Neutrophil (primary cell): ENCODE data around the gene ZNF780B.

ENCODE experiments used
- H3K27ac ChIP-seq: fragments of 200-600 bp; sonication (generic); 2 replicates; pipeline ENCODE4 v1.5.1; 2016; ENCODE audit warnings: mild to moderate bottlenecking, moderate library complexity
- H3K27me3 ChIP-seq: fragments of 200-600 bp; sonication (generic); 2 replicates; pipeline ENCODE4 v1.6.0; 2016; ENCODE audit warnings: mild to moderate bottlenecking
- H3K36me3 ChIP-seq: fragments of 200-600 bp; sonication (generic); 2 replicates; pipeline ENCODE4 v1.5.1; 2017
- H3K4me1 ChIP-seq, 2 experiments: fragments of 200-600 bp in 1 of 2; sonication (generic) in 1 of 2; 1 replicate in 1 of 2; 2 replicates in 1 of 2; pipeline versions ENCODE4 v1.5.1 to v1.6.1; 2013 to 2016; ENCODE audit warnings: low read depth in 1 of 2, low read length in 1 of 2, mild to moderate bottlenecking in 1 of 2, moderate library complexity in 1 of 2; ENCODE audit not compliant: control insufficient read depth in 1 of 2, insufficient read depth in 1 of 2
- H3K4me3 ChIP-seq, 2 experiments: fragments of 200-600 bp in 1 of 2; sonication (generic) in 1 of 2; 1 replicate in 1 of 2; 2 replicates in 1 of 2; pipeline ENCODE4 v1.5.1; 2013 to 2016; ENCODE audit warnings: low read depth in 1 of 2, low read length in 1 of 2, mild to moderate bottlenecking in 1 of 2, moderate library complexity in 1 of 2
- H3K9me3 ChIP-seq: fragments of 200-600 bp; sonication (generic); 2 replicates; pipeline ENCODE4 v1.5.1; 2016
- CTCF ChIP-seq: fragments of 200-600 bp; sonication (generic); IDR thresholded peaks from 2 replicates; pipeline ENCODE4 v1.5.1; 2016; ENCODE audit warnings: antibody characterized with exemption

ZNF780B gene

GRCh38 chr19:40055832-40056504, at the start of gene ZNF780B:
Gene ZNF780B (minus strand): TSS chr19:40056231. CDS start chr19:40050332, 5,899 bp downstream.
- peaks cover 25% of the 10 kb centered on the region for H3K27me3 ChIP-seq
- H3K27ac ChIP-seq: peak within 1 kb of the TSS; percentile 79
- no peaks in the 10 kb centered on the region for H3K9me3 ChIP-seq
- peak within 1 kb of the TSS; percentile 73 to 79 for H3K4me3 ChIP-seq
- no peaks in the 10 kb centered on the region for H3K36me3 ChIP-seq
- TF ChIP-seq CTCF: no peak
- H3K4me1 ChIP-seq: peaks cover 14 to 26% of the 10 kb centered on the region in 2 experiments

GRCh38 chr19:40104754-40105153, 48.7 kb upstream of the ZNF780B start:
- H3K36me3 ChIP-seq: no peaks in the 10 kb centered on the region
- TF ChIP-seq CTCF: no peak
- no peaks in the 10 kb centered on the region for H3K4me1 ChIP-seq
- peaks cover 42% of the 10 kb centered on the region for H3K27me3 ChIP-seq
- no peak overlapping the region for H3K4me3 ChIP-seq
- H3K27ac ChIP-seq: no peak overlapping the region
- H3K9me3 ChIP-seq: no peaks in the 10 kb centered on the region

GRCh38 chr19:40103600-40103999, 47.6 kb upstream of the ZNF780B start:
- no peak for TF ChIP-seq CTCF

GRCh38 chr19:40101813-40102212, 45.8 kb upstream of the ZNF780B start:
- peaks cover 59% of the 10 kb centered on the region for H3K27me3 ChIP-seq
- H3K4me1 ChIP-seq: no peaks in the 10 kb centered on the region
- H3K27ac ChIP-seq: no peak overlapping the region
- no peak for TF ChIP-seq CTCF
- no peaks in the 10 kb centered on the region for H3K36me3 ChIP-seq
- H3K9me3 ChIP-seq: no peaks in the 10 kb centered on the region
- no peak overlapping the region for H3K4me3 ChIP-seq

More at GRCh38 chr19:40103600-40103999, 47.6 kb upstream of the ZNF780B start:
- H3K36me3 ChIP-seq: no peaks in the 10 kb centered on the region
- H3K27ac ChIP-seq: no peak overlapping the region
- H3K4me3 ChIP-seq: no peak overlapping the region
- no peaks in the 10 kb centered on the region for H3K9me3 ChIP-seq
- H3K4me1 ChIP-seq: no peaks in the 10 kb centered on the region
- peaks cover 42% of the 10 kb centered on the region for H3K27me3 ChIP-seq

GRCh38 chr19:40093416-40093815, 37.4 kb upstream of the ZNF780B start:
- TF ChIP-seq CTCF: no peak
- H3K27ac ChIP-seq: no peak overlapping the region
- H3K4me3 ChIP-seq: no peak overlapping the region
- no peaks in the 10 kb centered on the region for H3K36me3 ChIP-seq
- H3K27me3 ChIP-seq: peaks cover 61% of the 10 kb centered on the region
- peaks cover 24% of the 10 kb centered on the region in 2 experiments for H3K4me1 ChIP-seq
- H3K9me3 ChIP-seq: no peaks in the 10 kb centered on the region
